Tibial artery (tissue), 4 donors: ENCODE results near the gene ETS2.

Experiments
- DNase-seq, 2 donors: peaks; one replicate each; pipeline ENCODE4 v3.0.0-alpha.2; 2019
- H3K27ac ChIP-seq, 2 donors: fragments of 200-600 bp; sonication (generic) in 1 of 2; 1 replicate in 1 of 2; 2 replicates in 1 of 2; pipeline ENCODE4 v1.5.1; 2018 to 2019; ENCODE audit warnings: mild to moderate bottlenecking in 1 of 2
- H3K27me3 ChIP-seq, 2 donors: fragments of 200-600 bp; sonication (generic) in 1 of 2; one replicate each; pipeline versions ENCODE4 v1.5.1 to v1.6.0; 2016 to 2019
- H3K36me3 ChIP-seq, 3 donors: fragments of 200-600 bp; sonication (generic) in 2 of 3; one replicate each; pipeline ENCODE4 v1.5.1; 2016 to 2019; ENCODE audit warnings: mild to moderate bottlenecking in 2 of 3
- H3K4me1 ChIP-seq, 4 donors: fragments of 200-600 bp; sonication (generic) in 2 of 4; 1 replicate in 3 of 4; 2 replicates in 1 of 4; pipeline ENCODE4 v1.5.1; 2016 to 2019
- H3K4me3 ChIP-seq, 2 donors: fragments of 200-600 bp; sonication (generic) in 1 of 2; 1 replicate in 1 of 2; 2 replicates in 1 of 2; pipeline ENCODE4 v1.5.1; 2018 to 2019; ENCODE audit warnings: mild to moderate bottlenecking in 2 of 2
- H3K9me3 ChIP-seq, 3 donors: fragments of 200-600 bp; sonication (generic) in 1 of 3; one replicate each; pipeline ENCODE4 v1.5.1; 2016 to 2019
- intact Hi-C: fragments of 100-400 bp; cut with DNase I; formaldehyde crosslinking; loops from one replicate; pipeline ENCODE4 v1.15.0; 2023; ENCODE audit warnings: low total_unique reads
- TF ChIP-seq, protein P1 (sequence below), 2 experiments: fragments of 200-600 bp in 1 of 2; fragments of 450-650 bp in 1 of 2; IDR thresholded peaks; one replicate each; pipeline ENCODE4 v1.5.1; 2017 to 2019; ENCODE audit warnings: antibody characterized with exemption in 2 of 2, mild to moderate bottlenecking in 1 of 2, moderate library complexity in 1 of 2

ETS2 gene

DNA sequence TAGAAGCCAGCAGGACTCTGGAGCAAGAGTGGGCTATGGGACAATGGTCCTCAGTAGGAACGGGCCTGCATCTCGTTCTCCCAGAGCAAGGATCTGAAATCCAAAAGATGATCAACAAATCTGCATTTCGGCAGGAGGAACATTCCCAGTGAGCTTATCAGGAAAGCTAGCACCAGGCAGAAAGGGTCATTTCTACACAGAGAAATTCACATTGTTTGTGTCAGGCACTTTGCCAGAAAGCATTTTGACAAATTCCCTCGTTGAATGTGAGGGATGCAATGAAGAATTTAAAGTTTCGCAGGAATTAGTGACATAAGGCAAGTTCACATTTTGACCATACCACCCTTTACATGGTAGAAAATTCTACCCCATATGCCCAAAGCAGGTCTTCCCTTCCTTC, 31.6 kb upstream of the ETS2 start:
- intact Hi-C loops: no loop called here
- Histone ChIP-seq H3K27me3 (no peaks in the 10 kb centered on the region), H3K27ac (peak overlapping the region; percentile 38 to 57)

DNA sequence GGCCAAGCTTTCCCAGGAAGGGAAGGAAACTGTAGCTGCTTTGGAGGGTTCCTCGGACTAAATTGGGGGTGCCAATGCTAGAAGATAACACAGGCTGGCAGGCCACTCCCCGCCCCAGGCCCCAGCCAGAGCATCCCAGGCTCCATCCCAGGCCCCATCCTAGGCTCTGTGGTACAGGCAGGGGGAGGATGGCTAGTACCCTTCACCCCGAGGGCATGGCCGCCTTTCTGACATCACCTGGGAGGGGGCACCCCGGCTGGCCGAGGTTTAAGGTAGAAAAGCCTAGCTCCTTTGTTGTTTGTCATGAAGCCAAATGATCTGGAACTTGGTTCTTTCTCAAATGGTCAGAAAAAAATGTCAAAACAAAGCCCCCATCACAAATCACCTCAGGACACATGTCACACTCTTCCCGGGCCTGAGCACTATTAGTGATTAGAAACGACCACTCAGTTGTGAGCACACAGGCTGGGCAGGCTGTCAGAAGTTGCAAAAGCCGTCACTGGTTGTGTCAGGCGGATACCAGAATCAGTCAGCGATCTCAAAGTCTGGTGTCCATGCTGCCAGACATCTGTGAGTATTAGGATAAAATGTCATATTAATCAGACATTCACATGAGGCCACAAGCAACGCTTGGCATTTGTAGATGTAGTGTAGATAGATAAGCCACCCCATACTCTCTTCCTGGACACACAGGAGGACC, 31.0 kb upstream of the ETS2 start:
- no peaks in the 10 kb centered on the region for H3K36me3 ChIP-seq
- no peak overlapping the region for H3K4me3 ChIP-seq
- H3K9me3 ChIP-seq: peaks cover 0 to 5% (median 4%) of the 10 kb centered on the region in 3 donors
- intact Hi-C loops: no loop called here
- H3K4me1 ChIP-seq: peaks cover 0 to 42% (median 18%) of the 10 kb centered on the region in 4 donors
- H3K27me3 ChIP-seq: no peaks in the 10 kb centered on the region
- no peak for DNase-seq
- peak overlapping the region; percentile 23 to 57 for H3K27ac ChIP-seq
- TF ChIP-seq, protein P1, sequence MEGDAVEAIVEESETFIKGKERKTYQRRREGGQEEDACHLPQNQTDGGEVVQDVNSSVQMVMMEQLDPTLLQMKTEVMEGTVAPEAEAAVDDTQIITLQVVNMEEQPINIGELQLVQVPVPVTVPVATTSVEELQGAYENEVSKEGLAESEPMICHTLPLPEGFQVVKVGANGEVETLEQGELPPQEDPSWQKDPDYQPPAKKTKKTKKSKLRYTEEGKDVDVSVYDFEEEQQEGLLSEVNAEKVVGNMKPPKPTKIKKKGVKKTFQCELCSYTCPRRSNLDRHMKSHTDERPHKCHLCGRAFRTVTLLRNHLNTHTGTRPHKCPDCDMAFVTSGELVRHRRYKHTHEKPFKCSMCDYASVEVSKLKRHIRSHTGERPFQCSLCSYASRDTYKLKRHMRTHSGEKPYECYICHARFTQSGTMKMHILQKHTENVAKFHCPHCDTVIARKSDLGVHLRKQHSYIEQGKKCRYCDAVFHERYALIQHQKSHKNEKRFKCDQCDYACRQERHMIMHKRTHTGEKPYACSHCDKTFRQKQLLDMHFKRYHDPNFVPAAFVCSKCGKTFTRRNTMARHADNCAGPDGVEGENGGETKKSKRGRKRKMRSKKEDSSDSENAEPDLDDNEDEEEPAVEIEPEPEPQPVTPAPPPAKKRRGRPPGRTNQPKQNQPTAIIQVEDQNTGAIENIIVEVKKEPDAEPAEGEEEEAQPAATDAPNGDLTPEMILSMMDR (IDR thresholded peaks at IDR 0.05): no peak

More for the DNA sequence above, 31.6 kb upstream of the ETS2 start:
- no peak overlapping the region for H3K4me3 ChIP-seq
- H3K4me1 ChIP-seq: peaks cover 0 to 48% (median 22%) of the 10 kb centered on the region in 4 donors
- TF ChIP-seq, protein P1 (IDR thresholded peaks at IDR 0.05): no peak
- peaks cover 0 to 5% (median 4%) of the 10 kb centered on the region in 3 donors for H3K9me3 ChIP-seq
- DNase-seq: no peak
- H3K36me3 ChIP-seq: no peaks in the 10 kb centered on the region

DNA sequence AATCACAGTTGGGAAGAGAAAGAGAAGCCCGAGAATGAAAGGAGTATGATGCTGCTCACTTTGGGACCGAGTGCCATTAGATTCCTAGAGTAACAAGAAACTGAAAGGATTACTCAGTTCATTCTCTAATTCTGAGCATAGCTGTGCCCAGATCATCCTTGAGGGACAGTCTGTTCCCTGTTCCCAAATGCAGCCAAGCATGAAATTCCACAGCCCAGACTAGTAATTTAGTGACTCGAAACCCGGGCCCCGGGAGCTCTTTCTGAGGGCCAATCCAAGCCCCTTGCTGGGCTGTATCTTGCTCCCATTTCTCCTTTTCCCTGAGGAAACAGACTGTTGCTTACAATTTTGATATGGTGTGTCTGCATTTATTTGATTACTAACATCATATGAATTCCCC, 30.0 kb upstream of the ETS2 start:
- TF ChIP-seq, protein P1 (IDR thresholded peaks at IDR 0.05): no peak
- Histone ChIP-seq H3K9me3 (peaks cover 0 to 5% (median 4%) of the 10 kb centered on the region in 3 donors), H3K27ac (peak overlapping the region; percentile 13 to 57), H3K4me3 (no peak overlapping the region), H3K27me3 (no peaks in the 10 kb centered on the region), H3K36me3 (no peaks in the 10 kb centered on the region), H3K4me1 (peaks cover 0 to 42% (median 18%) of the 10 kb centered on the region in 4 donors)
- intact Hi-C loops: no loop called here
- DNase-seq: peak in 1 of 2 donors; percentile 52

DNA sequence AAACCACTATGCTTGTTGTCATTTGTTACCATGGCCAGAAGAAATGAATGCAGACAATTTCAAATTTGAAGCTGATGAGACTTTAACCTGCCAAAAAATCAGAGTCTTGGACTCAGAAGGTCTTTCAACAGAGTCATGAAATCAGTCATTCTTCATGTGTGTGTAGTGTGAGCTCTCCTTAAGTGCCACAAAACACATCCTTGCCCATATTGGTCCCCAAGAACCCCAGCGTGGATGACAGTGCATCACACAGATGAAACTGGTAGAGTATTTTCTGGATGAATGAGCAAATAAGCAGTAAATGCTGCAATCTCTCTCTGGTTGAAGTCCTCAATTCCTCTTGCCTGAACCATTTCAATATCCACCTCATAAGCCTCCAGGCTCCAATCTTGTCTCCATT, 28.7 kb upstream of the ETS2 start:
- H3K27me3 ChIP-seq: no peaks in the 10 kb centered on the region
- TF ChIP-seq, protein P1 (IDR thresholded peaks at IDR 0.05): no peak
- peaks cover 0 to 6% (median 4%) of the 10 kb centered on the region in 3 donors for H3K9me3 ChIP-seq
- intact Hi-C loops: no loop called here
- no peaks in the 10 kb centered on the region for H3K36me3 ChIP-seq
- H3K4me3 ChIP-seq: no peak overlapping the region
- no peak for DNase-seq
- peaks cover 0 to 41% (median 18%) of the 10 kb centered on the region in 4 donors for H3K4me1 ChIP-seq
- H3K27ac ChIP-seq: no peak overlapping the region

DNA sequence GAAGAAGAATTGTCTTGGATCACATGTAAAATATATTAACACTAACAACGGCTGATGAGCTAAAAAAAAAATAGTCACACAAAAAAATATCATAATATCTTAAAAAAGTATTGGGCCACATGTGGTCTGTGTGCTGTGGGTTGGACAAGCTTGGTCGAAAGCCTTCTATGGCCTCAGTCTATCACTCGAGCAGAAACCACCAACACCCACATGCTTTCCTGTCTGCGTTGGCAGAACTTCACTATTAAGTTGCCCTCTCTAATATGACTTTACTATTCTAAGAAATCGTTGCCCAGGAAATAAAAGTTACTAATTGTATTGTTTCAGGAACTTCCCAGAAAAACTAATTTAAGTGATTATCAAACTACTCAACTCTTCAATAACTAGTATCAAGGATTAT, 28.2 kb upstream of the ETS2 start:
- Histone ChIP-seq H3K27ac (no peak overlapping the region), H3K27me3 (no peaks in the 10 kb centered on the region), H3K9me3 (peaks cover 0 to 11% (median 9%) of the 10 kb centered on the region in 3 donors), H3K4me1 (peaks cover 0 to 36% (median 18%) of the 10 kb centered on the region in 4 donors), H3K4me3 (no peak overlapping the region), H3K36me3 (no peaks in the 10 kb centered on the region)
- intact Hi-C loops: no loop called here
- DNase-seq: no peak
- TF ChIP-seq, protein P1 (IDR thresholded peaks at IDR 0.05): no peak
